HUDEP-2 (cell line): ENCODE data around the gene PGAP1.

ENCODE experiments used
- DNase-seq, 76 experiments: peaks; one replicate each; lab custom pipeline; 2025; ENCODE audit not compliant: unreplicated experiment in 76 of 76; lab: John Stamatoyannopoulos, UW

The PGAP1 gene

GRCh38 chr2:196900843-196901242 lies 25.7 kb downstream of the PGAP1 start:
- DNase-seq: no peak

- no peak for DNase-seq
Observed at GRCh38 chr2:196899976-196900375, 26.5 kb downstream of the PGAP1 start.

- no peak for DNase-seq
Observed at GRCh38 chr2:196891136-196891535, 35.4 kb downstream of the PGAP1 start.

GRCh38 chr2:196887431-196887830 lies 39.1 kb downstream of the PGAP1 start:
- no peak for DNase-seq

GRCh38 chr2:196884368-196884767 lies 42.1 kb downstream of the PGAP1 start:
- DNase-seq: no peak

GRCh38 chr2:196876364-196876763 lies 50.1 kb downstream of the PGAP1 start:
- DNase-seq: no peak

- DNase-seq: no peak
Observed at GRCh38 chr2:196875414-196875813, 51.1 kb downstream of the PGAP1 start.

GRCh38 chr2:196873511-196873910 lies 53.0 kb downstream of the PGAP1 start:
- DNase-seq: no peak

- DNase-seq: no peak
Observed at GRCh38 chr2:196854629-196855028, 71.9 kb downstream of the PGAP1 start.

GRCh38 chr2:196853301-196854087 lies 73.0 kb downstream of the PGAP1 start:
- DNase-seq: no peak

- no peak for DNase-seq
Observed at GRCh38 chr2:196851088-196851487, 75.4 kb downstream of the PGAP1 start.

GRCh38 chr2:196849895-196850294 lies 76.6 kb downstream of the PGAP1 start:
- DNase-seq: no peak

GRCh38 chr2:196846295-196846694 lies 80.2 kb downstream of the PGAP1 start:
- DNase-seq: no peak

- DNase-seq: no peak
Observed at GRCh38 chr2:196845371-196845770, 81.1 kb downstream of the PGAP1 start.

GRCh38 chr2:196840171-196840570 lies 86.3 kb downstream of the PGAP1 start:
- DNase-seq: no peak

GRCh38 chr2:196839574-196839973 lies 86.9 kb downstream of the PGAP1 start:
- no peak for DNase-seq

GRCh38 chr2:196836440-196836839 lies 90.1 kb downstream of the PGAP1 start:
- no peak for DNase-seq

- DNase-seq: no peak
Observed at GRCh38 chr2:196830701-196831100, 95.8 kb downstream of the PGAP1 start.

GRCh38 chr2:196827356-196827755 lies 99.2 kb downstream of the PGAP1 start:
- DNase-seq: no peak

GRCh38 chr2:196823750-196824522 lies 102.6 kb downstream of the PGAP1 start:
- DNase-seq: no peak

- DNase-seq: no peak
Observed at GRCh38 chr2:196821195-196821594, 105.3 kb downstream of the PGAP1 start.

- peak in 7 of 76 experiments; percentile 0 to 37 (median 16) for DNase-seq
Observed at GRCh38 chr2:196809260-196809659, 117.2 kb downstream of the PGAP1 start, which contains the start of gene C2orf66. TSS of gene C2orf66 (minus strand) at chr2:196809355. CDS start at chr2:196809336, 19 bp downstream.
